ENCODE results near the gene ENTPD6.

Gene ENTPD6

GRCh38 chr20:25206063-25206403 lies 10.5 kb downstream of the ENTPD6 start:
- Histone ChIP-seq H3K79me2 (ENCODE audit: control insufficient read depth, low read length) (peaks cover 33% of the 10 kb centered on the region), H3K4me3 (ENCODE audit: low read length) (no peak overlapping the region), H3K27me3 (ENCODE audit: control insufficient read depth, low read length) (no peaks in the 10 kb centered on the region), H3K9me3 (ENCODE audit: control insufficient read depth, insufficient read depth, low read length) (no peaks in the 10 kb centered on the region), H3K4me1 (ENCODE audit: control insufficient read depth, low read length) (peaks cover 7% of the 10 kb centered on the region), H3K4me2 (ENCODE audit: low read length) (no peak overlapping the region), H3K27ac (ENCODE audit: low read depth, low read length) (no peak overlapping the region), H3F3A (ENCODE audit: control insufficient read depth, insufficient read depth) (no peaks in the 10 kb centered on the region), H4K20me1 (ENCODE audit: control insufficient read depth, insufficient read depth, low read depth, low read length) (no peaks in the 10 kb centered on the region), H3K9me2 (replicated peaks; ENCODE audit: control insufficient read depth, low read length) (no peaks in the 10 kb centered on the region), H3K36me3 (ENCODE audit: control insufficient read depth, low read length) (no peaks in the 10 kb centered on the region)
- no peak for TF ChIP-seq CTCF (IDR thresholded peaks at IDR 0.05; ENCODE audit: low read depth, low read length, poor library complexity, severe bottlenecking)
- no peak for TF ChIP-seq EZH2phosphoT487 (IDR thresholded peaks at IDR 0.05; ENCODE audit: borderline replicate concordance, low read length)

GRCh38 chr20:25206548-25206947 lies 11.0 kb downstream of the ENTPD6 start:
- no peaks in the 10 kb centered on the region for H3K27me3 ChIP-seq (ENCODE audit: control insufficient read depth, low read length)
- peaks cover 28% of the 10 kb centered on the region for H3K79me2 ChIP-seq (ENCODE audit: control insufficient read depth, low read length)
- TF ChIP-seq EZH2phosphoT487 (IDR thresholded peaks at IDR 0.05; ENCODE audit: borderline replicate concordance, low read length) (no peak), CTCF (IDR thresholded peaks at IDR 0.05; ENCODE audit: low read depth, low read length, poor library complexity, severe bottlenecking) (no peak)

DNA sequence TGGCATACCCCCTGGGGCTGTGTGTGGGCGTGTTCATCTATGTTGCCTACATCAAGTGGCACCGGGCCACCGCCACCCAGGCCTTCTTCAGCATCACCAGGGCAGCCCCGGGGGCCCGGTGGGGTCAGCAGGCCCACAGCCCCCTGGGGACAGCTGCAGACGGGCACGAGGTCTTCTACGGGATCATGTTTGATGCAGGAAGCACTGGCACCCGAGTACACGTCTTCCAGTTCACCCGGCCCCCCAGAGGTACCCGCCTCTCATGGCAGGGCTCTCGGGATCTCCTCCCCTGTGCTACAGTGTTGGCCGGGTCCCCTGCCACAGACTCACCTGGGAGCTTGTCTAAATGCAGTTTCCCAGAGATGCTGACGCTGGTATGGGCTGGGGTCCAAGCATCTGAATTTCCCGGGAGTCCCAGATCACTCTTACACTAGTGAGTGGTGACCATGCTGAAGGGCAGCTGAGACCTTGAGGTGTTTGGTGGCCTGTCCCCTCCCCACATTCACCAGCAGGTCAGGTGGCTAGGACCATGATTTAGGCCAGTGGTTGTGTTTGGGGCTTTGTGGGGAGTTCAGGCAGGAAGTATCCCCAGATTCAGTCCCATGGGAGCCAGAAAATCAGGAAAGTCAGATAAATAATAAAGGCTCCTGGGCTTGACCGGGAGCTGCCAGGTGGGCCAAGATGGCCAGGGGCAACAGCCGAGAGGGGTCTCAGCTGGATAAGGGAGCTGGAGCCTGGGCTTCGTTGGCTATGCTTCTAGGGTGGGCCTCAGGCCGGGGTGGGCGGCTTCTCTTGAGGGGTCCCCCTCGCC lies 11.8 kb downstream of the ENTPD6 start:
- Histone ChIP-seq H3K4me2 (ENCODE audit: low read length) (no peak overlapping the region), H3K4me1 (ENCODE audit: control insufficient read depth, low read length) (peaks cover 7% of the 10 kb centered on the region), H3K9me3 (ENCODE audit: control insufficient read depth, insufficient read depth, low read length) (no peaks in the 10 kb centered on the region), H3K27ac (ENCODE audit: low read depth, low read length) (no peak overlapping the region), H3K36me3 (ENCODE audit: control insufficient read depth, low read length) (no peaks in the 10 kb centered on the region; the same call in 1 of the 2 replicates), H3K27me3 (ENCODE audit: control insufficient read depth, low read length) (no peaks in the 10 kb centered on the region), H4K20me1 (ENCODE audit: control insufficient read depth, insufficient read depth, low read depth, low read length) (no peaks in the 10 kb centered on the region), H3F3A (ENCODE audit: control insufficient read depth, insufficient read depth) (no peaks in the 10 kb centered on the region), H3K4me3 (ENCODE audit: low read length) (no peak overlapping the region), H3K9me2 (replicated peaks; ENCODE audit: control insufficient read depth, low read length) (no peaks in the 10 kb centered on the region), H3K79me2 (ENCODE audit: control insufficient read depth, low read length) (peaks cover 27% of the 10 kb centered on the region)
- no peak for TF ChIP-seq EZH2phosphoT487 (IDR thresholded peaks at IDR 0.05; ENCODE audit: borderline replicate concordance, low read length)
- TF ChIP-seq CTCF (IDR thresholded peaks at IDR 0.05; ENCODE audit: low read depth, low read length, poor library complexity, severe bottlenecking): no peak

More at GRCh38 chr20:25206548-25206947, 11.0 kb downstream of the ENTPD6 start:
- Histone ChIP-seq H4K20me1 (ENCODE audit: control insufficient read depth, insufficient read depth, low read depth, low read length) (no peaks in the 10 kb centered on the region), H3K4me2 (ENCODE audit: low read length) (no peak overlapping the region), H3K27ac (ENCODE audit: low read depth, low read length) (no peak overlapping the region), H3K9me3 (ENCODE audit: control insufficient read depth, insufficient read depth, low read length) (no peaks in the 10 kb centered on the region), H3K4me1 (ENCODE audit: control insufficient read depth, low read length) (peaks cover 7% of the 10 kb centered on the region), H3F3A (ENCODE audit: control insufficient read depth, insufficient read depth) (no peaks in the 10 kb centered on the region), H3K4me3 (ENCODE audit: low read length) (no peak overlapping the region), H3K36me3 (ENCODE audit: control insufficient read depth, low read length) (no peaks in the 10 kb centered on the region; the same call in 1 of the 2 replicates), H3K9me2 (replicated peaks; ENCODE audit: control insufficient read depth, low read length) (no peaks in the 10 kb centered on the region)

Measured in DOHH2 (cell line).